Activated T-helper 1 cell treated with anti-CD3 and anti-CD28 coated beads, Interleukin-2, amount 50 U/mL, for 16 hours (primary cell): ENCODE data around the gene BTF3L4.
"Not testable (repeated sequence)": the region's sequence is repeated elsewhere in the genome, so short reads cannot be mapped to it uniquely, and the experiment has no call there.

ENCODE experiments used
- DNase-seq, 2 donors: peaks; one replicate each; pipeline ENCODE4 v3.0.0-alpha.2; 2020; ENCODE audit warnings: low read depth in 1 of 2, low spot score in 1 of 2

Gene BTF3L4

GRCh38 chr1:52055066-52055865 is 829 bp upstream of the BTF3L4 start, which contains the start of gene TXNDC12:
Gene TXNDC12 (minus strand): TSS chr1:52055191. CDS start chr1:52055096, 95 bp downstream.
- DNase-seq: peak; percentile 27 to 43

GRCh38 chr1:52055866-52056162 is 281 bp upstream of the BTF3L4 start:
- no peak for DNase-seq

- DNase-seq: no peak
These were observed 789 bp downstream of the BTF3L4 start for GRCh38 chr1:52056937-52057231.

- no peak for DNase-seq
These were observed 1.2 kb downstream of the BTF3L4 start for GRCh38 chr1:52057255-52057654.

GRCh38 chr1:52057876-52058415 is 1.9 kb downstream of the BTF3L4 start:
- no peak for DNase-seq

GRCh38 chr1:52059321-52059720 is 3.2 kb downstream of the BTF3L4 start:
- DNase-seq: no peak

- no peak for DNase-seq
These were observed 3.8 kb downstream of the BTF3L4 start for GRCh38 chr1:52059888-52060287.

GRCh38 chr1:52060822-52061221 is 4.7 kb downstream of the BTF3L4 start:
- no peak for DNase-seq

- DNase-seq: no peak
These were observed 7.1 kb downstream of the BTF3L4 start for GRCh38 chr1:52063192-52063591.

- no peak for DNase-seq
These were observed 14.6 kb downstream of the BTF3L4 start for GRCh38 chr1:52070704-52071103.

- no peak for DNase-seq
These were observed 16.2 kb downstream of the BTF3L4 start for GRCh38 chr1:52072291-52072690.

- DNase-seq: not testable (repeated sequence)
These were observed 21.2 kb downstream of the BTF3L4 start for GRCh38 chr1:52077277-52077676.

GRCh38 chr1:52080014-52080415 is 23.9 kb downstream of the BTF3L4 start:
- DNase-seq: no peak

- DNase-seq: not testable (repeated sequence)
These were observed 31.8 kb downstream of the BTF3L4 start for GRCh38 chr1:52087892-52088291.

GRCh38 chr1:52094300-52094699 is 38.2 kb downstream of the BTF3L4 start:
- not testable (repeated sequence) for DNase-seq

GRCh38 chr1:52096216-52096615 is 40.1 kb downstream of the BTF3L4 start:
- DNase-seq: no peak

GRCh38 chr1:52098139-52098871 is 42.2 kb downstream of the BTF3L4 start:
- no peak for DNase-seq

GRCh38 chr1:52102336-52103013 is 46.4 kb downstream of the BTF3L4 start:
- DNase-seq: no peak

- DNase-seq: no peak
These were observed 55.4 kb downstream of the BTF3L4 start for GRCh38 chr1:52111492-52111891.

GRCh38 chr1:52112489-52112888 is 56.4 kb downstream of the BTF3L4 start:
- no peak for DNase-seq

GRCh38 chr1:52119301-52120079 is 63.4 kb downstream of the BTF3L4 start:
- no peak for DNase-seq
